ENCODE measurements around the gene ITGA4. TPM values are rescaled to one million over a fixed set of nuclear protein-coding genes. Genes with fewer than 3 reads are reported as not detected.

Gene ITGA4
- total and polyA plus RNA-seq, 9 of the 15 experiments (the other 6 are each of a cell fraction or from before 2014, with no cell fraction given): 0.06 to 0.81 (median 0.27) TPM

DNA sequence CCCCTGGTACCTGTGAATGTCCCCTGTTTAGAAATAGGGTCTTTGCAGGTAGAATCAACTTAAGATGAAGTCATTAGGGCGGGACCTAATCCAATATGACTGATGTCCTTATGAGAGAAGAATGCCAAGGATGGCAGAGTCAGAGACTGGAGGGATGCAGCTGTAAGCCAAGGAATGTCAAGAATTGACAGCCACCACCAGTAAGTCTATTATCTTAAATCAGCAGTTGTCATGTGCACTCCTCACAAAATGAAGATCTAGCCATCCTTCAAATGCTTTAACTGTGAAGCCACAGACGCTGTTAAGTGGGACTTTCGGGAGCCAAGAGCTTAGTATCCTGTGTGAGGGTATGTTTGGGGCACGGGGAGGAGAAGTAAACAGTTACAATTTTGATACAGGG is 83.2 kb downstream of the ITGA4 start (continued):
- TF ChIP-seq PHB2 (IDR thresholded peaks at IDR 0.05; ENCODE audit: low read depth) (no peak), ZNF586 (CRISPR knock-in tag; conservative IDR thresholded peaks at IDR 0.05) (no peak), MED1 (CRISPR knock-in tag; IDR thresholded peaks at IDR 0.05; ENCODE audit: borderline replicate concordance) (no peak), SMAD1 (IDR thresholded peaks at IDR 0.05; ENCODE audit: low read depth, low read length, partially characterized antibody) (no peak), ZNF431 (CRISPR knock-in tag; IDR thresholded peaks at IDR 0.05) (no peak)
- TF ChIP-seq, protein P1, sequence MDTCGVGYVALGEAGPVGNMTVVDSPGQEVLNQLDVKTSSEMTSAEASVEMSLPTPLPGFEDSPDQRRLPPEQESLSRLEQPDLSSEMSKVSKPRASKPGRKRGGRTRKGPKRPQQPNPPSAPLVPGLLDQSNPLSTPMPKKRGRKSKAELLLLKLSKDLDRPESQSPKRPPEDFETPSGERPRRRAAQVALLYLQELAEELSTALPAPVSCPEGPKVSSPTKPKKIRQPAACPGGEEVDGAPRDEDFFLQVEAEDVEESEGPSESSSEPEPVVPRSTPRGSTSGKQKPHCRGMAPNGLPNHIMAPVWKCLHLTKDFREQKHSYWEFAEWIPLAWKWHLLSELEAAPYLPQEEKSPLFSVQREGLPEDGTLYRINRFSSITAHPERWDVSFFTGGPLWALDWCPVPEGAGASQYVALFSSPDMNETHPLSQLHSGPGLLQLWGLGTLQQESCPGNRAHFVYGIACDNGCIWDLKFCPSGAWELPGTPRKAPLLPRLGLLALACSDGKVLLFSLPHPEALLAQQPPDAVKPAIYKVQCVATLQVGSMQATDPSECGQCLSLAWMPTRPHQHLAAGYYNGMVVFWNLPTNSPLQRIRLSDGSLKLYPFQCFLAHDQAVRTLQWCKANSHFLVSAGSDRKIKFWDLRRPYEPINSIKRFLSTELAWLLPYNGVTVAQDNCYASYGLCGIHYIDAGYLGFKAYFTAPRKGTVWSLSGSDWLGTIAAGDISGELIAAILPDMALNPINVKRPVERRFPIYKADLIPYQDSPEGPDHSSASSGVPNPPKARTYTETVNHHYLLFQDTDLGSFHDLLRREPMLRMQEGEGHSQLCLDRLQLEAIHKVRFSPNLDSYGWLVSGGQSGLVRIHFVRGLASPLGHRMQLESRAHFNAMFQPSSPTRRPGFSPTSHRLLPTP (IDR thresholded peaks at IDR 0.05; ENCODE audit: borderline replicate concordance, extremely low read depth, insufficient read length): no peak

- 0% methylated on average over 2 of the region's 2 CpGs for WGBS (ENCODE audit: insufficient coverage, low coverage, missing lambda C conversion rate)
- H4K20me1 ChIP-seq (replicated peaks; ENCODE audit: control insufficient read depth, insufficient read depth, low read length): no peaks in the 10 kb centered on the region
- BruUV-seq (replicated peaks): no TSS peak
- ChIA-PET POLR2A (no interaction called here), CTCF (ENCODE audit: low intra/inter-chr PET ratio) (no interaction called here)
- H3K27me3 ChIP-seq (ENCODE audit: control insufficient read depth in 2 of 2, insufficient read depth in 2 of 2, low read length in 2 of 2): no peaks in the 10 kb centered on the region
- no peaks in the 10 kb centered on the region for H3K79me2 ChIP-seq (ENCODE audit: control insufficient read depth, insufficient read depth, low read length)
- no peak overlapping the region for H3K27ac ChIP-seq (ENCODE audit: extremely low read depth, low read depth, low read length)
- H3K4me1 ChIP-seq (replicated peaks in 1 of 2; ENCODE audit: control insufficient read depth in 2 of 2, insufficient read depth in 2 of 2, low read length in 2 of 2): no peaks in the 10 kb centered on the region
- no peaks in the 10 kb centered on the region for H3K9me1 ChIP-seq (ENCODE audit: control insufficient read depth, insufficient read depth, low read length)
- no peak overlapping the region for H3K4me2 ChIP-seq (ENCODE audit: insufficient read depth, low read length)
- H3K9ac ChIP-seq (ENCODE audit: insufficient read depth in 1 of 2, low read depth in 2 of 2, low read length in 2 of 2): no peak overlapping the region
- no peaks in the 10 kb centered on the region; the same call in 1 of the 2 replicates for H3K9me3 ChIP-seq (replicated peaks; ENCODE audit: control insufficient read depth, insufficient read depth, low read depth, low read length)
- no peaks in the 10 kb centered on the region for H3K36me3 ChIP-seq (ENCODE audit: control insufficient read depth, insufficient read depth, low read length)
- DNase-seq (ENCODE audit: extremely low read depth in 1 of 4, low spot score in 3 of 4) (no peak), FAIRE-seq (no peak), ATAC-seq (no peak)
- H2AFZ ChIP-seq (ENCODE audit: low read depth, low read length): no peak overlapping the region
- no peak overlapping the region for H3K4me3 ChIP-seq
- intact Hi-C loops (cut with micrococcal nuclease): no loop called here
- in situ Hi-C loops (cut with MboI): no loop called here
- TF ChIP-seq SIN3A (IDR thresholded peaks at IDR 0.05; ENCODE audit: borderline replicate concordance in 2 of 2, control insufficient read depth in 1 of 2, low read depth in 2 of 2, low read length in 2 of 2): no peak
- no peak for TF ChIP-seq KDM2B (CRISPR knock-in tag; IDR thresholded peaks at IDR 0.05)
- TF ChIP-seq, protein P2, sequence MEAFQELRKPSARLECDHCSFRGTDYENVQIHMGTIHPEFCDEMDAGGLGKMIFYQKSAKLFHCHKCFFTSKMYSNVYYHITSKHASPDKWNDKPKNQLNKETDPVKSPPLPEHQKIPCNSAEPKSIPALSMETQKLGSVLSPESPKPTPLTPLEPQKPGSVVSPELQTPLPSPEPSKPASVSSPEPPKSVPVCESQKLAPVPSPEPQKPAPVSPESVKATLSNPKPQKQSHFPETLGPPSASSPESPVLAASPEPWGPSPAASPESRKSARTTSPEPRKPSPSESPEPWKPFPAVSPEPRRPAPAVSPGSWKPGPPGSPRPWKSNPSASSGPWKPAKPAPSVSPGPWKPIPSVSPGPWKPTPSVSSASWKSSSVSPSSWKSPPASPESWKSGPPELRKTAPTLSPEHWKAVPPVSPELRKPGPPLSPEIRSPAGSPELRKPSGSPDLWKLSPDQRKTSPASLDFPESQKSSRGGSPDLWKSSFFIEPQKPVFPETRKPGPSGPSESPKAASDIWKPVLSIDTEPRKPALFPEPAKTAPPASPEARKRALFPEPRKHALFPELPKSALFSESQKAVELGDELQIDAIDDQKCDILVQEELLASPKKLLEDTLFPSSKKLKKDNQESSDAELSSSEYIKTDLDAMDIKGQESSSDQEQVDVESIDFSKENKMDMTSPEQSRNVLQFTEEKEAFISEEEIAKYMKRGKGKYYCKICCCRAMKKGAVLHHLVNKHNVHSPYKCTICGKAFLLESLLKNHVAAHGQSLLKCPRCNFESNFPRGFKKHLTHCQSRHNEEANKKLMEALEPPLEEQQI (IDR thresholded peaks at IDR 0.05): no peak
- no peak for TF ChIP-seq ARHGAP35 (IDR thresholded peaks at IDR 0.05; ENCODE audit: partially characterized antibody)
- TF ChIP-seq, protein P3, sequence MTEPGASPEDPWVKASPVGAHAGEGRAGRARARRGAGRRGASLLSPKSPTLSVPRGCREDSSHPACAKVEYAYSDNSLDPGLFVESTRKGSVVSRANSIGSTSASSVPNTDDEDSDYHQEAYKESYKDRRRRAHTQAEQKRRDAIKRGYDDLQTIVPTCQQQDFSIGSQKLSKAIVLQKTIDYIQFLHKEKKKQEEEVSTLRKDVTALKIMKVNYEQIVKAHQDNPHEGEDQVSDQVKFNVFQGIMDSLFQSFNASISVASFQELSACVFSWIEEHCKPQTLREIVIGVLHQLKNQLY (CRISPR knock-in tag; conservative IDR thresholded peaks at IDR 0.05): no peak
- TF ChIP-seq SNRNP70 (optimal IDR thresholded peaks at IDR 0.05; ENCODE audit: low read depth, low read length): no peak
These were observed 85.0 kb downstream of the ITGA4 start for GRCh38 chr2:181542170-181542569.

Measured in K562 (cell line).